Daoy (cell line): ENCODE results near the gene MARCHF5. TPM values are rescaled to one million over a fixed set of nuclear protein-coding genes. Genes with fewer than 3 reads are reported as not detected.
A peak's percentile ranks its signal among the peaks of the same experiment; 100 is the strongest.
"Not testable (repeated sequence)": the region's sequence is repeated elsewhere in the genome, so short reads cannot be mapped to it uniquely, and the experiment has no call there.

Source experiments
- DNase-seq: peaks from one replicate; pipeline ENCODE4 v3.0.0-alpha.2; 2015; ENCODE audit warnings: low read depth
- total RNA-seq: library from RNA; depleted of rRNA; stranded (reverse); fragments of >200 nt; shearing (Covaris generic); gene quantifications from 2 replicates; pipeline ENCODE4 v1.2.3, GENCODE V29; 2014; rRNA removed

Gene MARCHF5
- total RNA-seq, 1 experiment from 2014 or later, result 10.3 TPM

DNA sequence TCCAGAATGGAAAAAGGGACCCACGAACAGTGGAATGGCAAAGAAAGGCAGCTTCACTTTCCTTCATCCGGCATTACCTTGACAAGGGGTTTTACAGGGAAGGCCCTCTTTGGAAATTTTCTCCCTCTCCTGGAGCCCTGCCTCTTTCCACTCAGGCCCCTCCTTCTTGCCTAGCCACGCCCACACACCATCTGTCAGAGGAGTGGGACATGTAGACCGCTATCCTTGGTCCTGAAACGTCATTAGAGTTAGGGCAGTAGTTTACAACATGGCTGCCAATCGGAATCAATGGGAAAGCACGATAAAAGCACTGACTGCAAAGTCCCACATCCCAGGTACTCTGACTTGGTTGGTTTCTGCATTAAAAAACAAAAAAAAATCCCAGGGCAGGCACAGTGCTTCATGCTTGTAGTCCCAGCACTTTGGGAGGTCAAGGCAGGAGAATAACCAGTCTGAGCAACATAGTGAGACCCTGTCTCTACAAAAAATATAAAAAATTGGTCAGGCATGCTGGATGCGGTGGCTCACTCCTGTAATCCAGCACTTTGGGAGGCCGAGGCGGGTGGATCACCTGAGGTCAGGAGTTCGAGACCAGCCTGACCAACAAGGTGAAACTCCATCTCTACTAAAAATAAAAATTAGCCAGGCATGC is 96.4 kb downstream of the MARCHF5 start:
- peak; percentile 68 for DNase-seq

DNA sequence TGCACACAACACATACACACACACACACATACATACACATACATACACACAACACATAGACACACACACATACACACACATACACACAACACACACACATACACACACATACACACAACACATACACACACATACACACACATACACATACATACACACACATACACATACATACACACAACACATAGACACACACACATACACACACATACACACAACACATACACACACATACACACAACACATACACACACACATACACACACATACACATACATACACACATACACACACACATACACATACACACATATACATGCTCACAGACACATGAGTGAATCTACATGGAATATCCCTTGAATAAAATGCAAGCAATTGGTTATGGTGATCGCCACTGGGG is 102.2 kb downstream of the MARCHF5 start:
- DNase-seq, result not testable (repeated sequence)

DNA sequence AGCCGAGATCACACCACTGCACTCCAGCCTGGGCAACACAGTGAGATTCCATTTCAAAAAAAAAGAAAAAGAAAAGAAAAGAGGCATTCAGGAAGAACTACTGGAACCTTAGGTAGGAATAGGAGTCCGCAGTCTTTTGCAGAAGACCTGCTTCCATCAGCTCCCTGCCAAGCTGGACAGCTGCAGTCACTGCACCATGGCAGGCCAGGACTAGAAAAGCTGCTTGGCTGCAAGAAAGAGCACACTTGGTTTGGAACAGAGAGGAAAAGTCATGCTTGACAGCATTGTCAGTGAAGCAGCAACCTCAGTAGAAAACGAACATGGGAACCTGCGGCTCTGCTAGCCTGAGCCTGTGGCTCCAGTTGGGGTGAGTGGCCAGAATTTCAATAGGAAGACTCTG is 104.3 kb downstream of the MARCHF5 start:
- DNase-seq, result no peak

GRCh38 chr10:92402234-92402633 is 111.3 kb downstream of the MARCHF5 start:
- not testable (repeated sequence) for DNase-seq

Other genes with a start within 250 kb of the MARCHF5 start
- 0.46 and 0.48 TPM in 2 replicates for gene CPEB3, start 89 bp upstream of the MARCHF5 start, total RNA-seq